A673 (cell line): ENCODE data around the gene SLC6A18. TPM values are rescaled to one million over a fixed set of nuclear protein-coding genes. Genes with fewer than 3 reads are reported as not detected.

Experiments used
- BruUV-seq: library from RNA; stranded (reverse); fragments of 400-500 nt; replicated peaks from 2 replicates; lab custom pipeline; 2021; lab: Mats Ljungman, UMichigan
- CTCF ChIA-PET: fragments of 300-600 bp; sonication (Branson Sonifier 250); formaldehyde crosslinking; loops from one replicate; lab custom pipeline; 2022; ENCODE audit warnings: antibody characterized with exemption; lab: Charles Lee
- POLR2A ChIA-PET: fragments of 300-600 bp; sonication (Branson Sonifier 250); formaldehyde crosslinking; loops from one replicate; lab custom pipeline; 2022; ENCODE audit warnings: antibody characterized with exemption; ENCODE audit not compliant: low non-redundant PET; lab: Charles Lee
- DNase-seq: peaks from one replicate; pipeline ENCODE4 v3.0.0-alpha.2; 2015; ENCODE audit warnings: low spot score
- H3K27ac ChIP-seq: fragments of 200-600 bp; sonication (generic); 2 replicates; pipeline ENCODE4 v1.5.1; 2016; ENCODE audit warnings: mixed run types, low read depth, mild to moderate bottlenecking, mixed read lengths, antibody characterized with exemption, low read length; ENCODE audit not compliant: poor library complexity, severe bottlenecking
- H3K27me3 ChIP-seq: fragments of 200-600 bp; sonication (generic); replicated peaks from 2 replicates; pipeline ENCODE4 v1.6.1; 2017; ENCODE audit warnings: mixed run types, low read depth, mild to moderate bottlenecking, mixed read lengths, antibody characterized with exemption, low read length; ENCODE audit not compliant: insufficient read depth, poor library complexity
- H3K36me3 ChIP-seq: fragments of 200-600 bp; sonication (generic); 2 replicates; pipeline ENCODE4 v1.6.1; 2016; ENCODE audit warnings: mixed run types, mild to moderate bottlenecking, mixed read lengths, antibody characterized with exemption, low read length; ENCODE audit not compliant: insufficient read depth, poor library complexity, severe bottlenecking
- H3K4me1 ChIP-seq: fragments of 200-600 bp; sonication (generic); 2 replicates; pipeline ENCODE4 v1.6.1; 2017; ENCODE audit warnings: mixed run types, mild to moderate bottlenecking, mixed read lengths, antibody characterized with exemption, low read length; ENCODE audit not compliant: insufficient read depth, poor library complexity, severe bottlenecking
- H3K4me3 ChIP-seq: fragments of 200-600 bp; sonication (generic); 2 replicates; pipeline ENCODE4 v1.5.1; 2016; ENCODE audit warnings: low read depth, mixed run types, mild to moderate bottlenecking, mixed read lengths, low read length; ENCODE audit not compliant: poor library complexity, severe bottlenecking
- H3K9me3 ChIP-seq: fragments of 200-600 bp; sonication (generic); 2 replicates; pipeline ENCODE4 v1.6.1; 2016; ENCODE audit warnings: mixed run types, low read depth, mild to moderate bottlenecking, mixed read lengths, antibody characterized with exemption, low read length; ENCODE audit not compliant: poor library complexity, severe bottlenecking
- CTCF ChIP-seq: fragments of 300-800, 200-600 bp; sonication (generic); conservative IDR thresholded peaks from 2 replicates; pipeline ENCODE4 v1.5.1; 2017; ENCODE audit warnings: low read depth, mild to moderate bottlenecking, antibody characterized with exemption, low read length, moderate library complexity, mixed read lengths
- EZH2 ChIP-seq: fragments of 200-600 bp; sonication (generic); IDR thresholded peaks from 2 replicates; pipeline ENCODE4 v1.6.1; 2017; ENCODE audit warnings: borderline replicate concordance, low read depth, mild to moderate bottlenecking, mixed read lengths, antibody characterized with exemption, low read length; ENCODE audit not compliant: poor library complexity, severe bottlenecking
- intact Hi-C: fragments of 100-400 bp; cut with micrococcal nuclease; formaldehyde crosslinking; loops from one replicate; pipeline ENCODE4 v1.10.0; 2022; ENCODE audit not compliant: unreplicated experiment
- total RNA-seq: library from RNA; stranded (reverse); gene quantifications from 2 replicates; pipeline ENCODE4 v1.2.3, GENCODE V29; 2021

SLC6A18 gene
- total RNA-seq, 1 experiment from 2014 or later, result not detected

DNA sequence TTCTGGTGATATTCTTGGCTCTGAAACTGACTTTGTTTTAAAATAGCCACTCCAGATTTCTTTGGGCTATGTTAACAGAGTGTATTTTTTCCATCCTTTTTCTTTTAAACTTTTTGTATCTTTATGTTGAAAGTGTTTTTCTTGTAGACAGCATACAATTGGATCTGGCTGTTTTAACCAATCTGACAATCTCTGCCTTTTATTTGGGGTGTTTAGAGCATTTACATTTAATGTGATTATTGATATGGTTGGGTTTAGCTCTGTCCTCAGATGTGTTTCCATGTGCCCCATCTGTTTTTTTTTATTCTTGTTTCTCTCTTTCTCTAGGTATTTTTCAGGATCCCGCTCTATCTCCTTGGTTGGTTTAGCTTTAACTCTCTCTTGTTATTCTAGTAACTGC lies 10.7 kb downstream of the SLC6A18 start:
- intact Hi-C loops, result no loop called here
- POLR2A ChIA-PET, result no interaction called here
- Histone ChIP-seq H3K36me3 (no peaks in the 10 kb centered on the region), H3K27me3 (peaks cover 4% of the 10 kb centered on the region), H3K4me1 (no peaks in the 10 kb centered on the region), H3K4me3 (no peak overlapping the region), H3K27ac (no peak overlapping the region), H3K9me3 (no peaks in the 10 kb centered on the region)
- no TSS peak for BruUV-seq
- no peak for DNase-seq
- CTCF ChIA-PET, result interaction anchor here (1.3 kb wide), 1 partner anchor 62 kb away, joined by 5 read pairs; no protein-coding TSS in a partner anchor
- TF ChIP-seq EZH2 (no peak), CTCF (no peak)

- intact Hi-C loops, result no loop called here
- Histone ChIP-seq H3K27me3 (peaks cover 37% of the 10 kb centered on the region), H3K27ac (no peak overlapping the region), H3K36me3 (no peaks in the 10 kb centered on the region), H3K4me3 (no peak overlapping the region), H3K4me1 (no peaks in the 10 kb centered on the region), H3K9me3 (no peaks in the 10 kb centered on the region)
- TF ChIP-seq CTCF (no peak), EZH2 (no peak)
- CTCF ChIA-PET, result no interaction called here
- POLR2A ChIA-PET, result no interaction called here
- DNase-seq, result no peak
- BruUV-seq, result no TSS peak
Observed at GRCh38 chr5:1239505-1240251, 14.5 kb downstream of the SLC6A18 start.

- intact Hi-C loops, result no loop called here
Observed at GRCh38 chr5:1240496-1241260, 15.5 kb downstream of the SLC6A18 start.

More at GRCh38 chr5:1240496-1241260, 15.5 kb downstream of the SLC6A18 start:
- ChIA-PET POLR2A (no interaction called here), CTCF (no interaction called here)
- BruUV-seq, result no TSS peak
- Histone ChIP-seq H3K4me1 (no peaks in the 10 kb centered on the region), H3K27ac (no peak overlapping the region), H3K36me3 (no peaks in the 10 kb centered on the region), H3K9me3 (no peaks in the 10 kb centered on the region), H3K27me3 (peaks cover 47% of the 10 kb centered on the region), H3K4me3 (no peak overlapping the region)
- DNase-seq, result no peak
- TF ChIP-seq EZH2, result no peak
- TF ChIP-seq CTCF, result no peak
